HG03521 (cell line): ENCODE results near the gene NAT9.

Experiments
- ATAC-seq: cut with Tn5 transposase; IDR thresholded peaks from one replicate; pipeline ENCODE4 v1.9.1; 2021; ENCODE audit warnings: mild to moderate bottlenecking, moderate library complexity; ENCODE audit not compliant: unreplicated experiment

Gene NAT9

GRCh38 chr17:74806334-74806733 is 30.2 kb upstream of the NAT9 start:
- no peak for ATAC-seq

GRCh38 chr17:74805591-74805991 is 29.4 kb upstream of the NAT9 start:
- no peak for ATAC-seq

GRCh38 chr17:74804683-74805082 is 28.5 kb upstream of the NAT9 start:
- no peak for ATAC-seq

GRCh38 chr17:74803971-74804370 is 27.8 kb upstream of the NAT9 start:
- no peak for ATAC-seq

GRCh38 chr17:74803388-74803930 is 27.3 kb upstream of the NAT9 start:
- no peak for ATAC-seq

GRCh38 chr17:74801896-74802295 is 25.8 kb upstream of the NAT9 start:
- ATAC-seq, result no peak

GRCh38 chr17:74800531-74800930 is 24.4 kb upstream of the NAT9 start:
- no peak for ATAC-seq

GRCh38 chr17:74799097-74799496 is 23.0 kb upstream of the NAT9 start:
- no peak for ATAC-seq

- no peak for ATAC-seq
These were observed 22.1 kb upstream of the NAT9 start for GRCh38 chr17:74798239-74798707.

GRCh38 chr17:74797824-74798223 is 21.7 kb upstream of the NAT9 start:
- no peak for ATAC-seq

GRCh38 chr17:74796866-74797265 is 20.7 kb upstream of the NAT9 start:
- no peak for ATAC-seq

- no peak for ATAC-seq
These were observed 20.1 kb upstream of the NAT9 start for GRCh38 chr17:74796211-74796610.

GRCh38 chr17:74795327-74796020 is 19.3 kb upstream of the NAT9 start:
- no peak for ATAC-seq

GRCh38 chr17:74792586-74793105 is 16.5 kb upstream of the NAT9 start:
- no peak for ATAC-seq

GRCh38 chr17:74790161-74791058 is 14.3 kb upstream of the NAT9 start:
- ATAC-seq, result no peak

- no peak for ATAC-seq
These were observed 10.4 kb upstream of the NAT9 start for GRCh38 chr17:74786431-74787055.

GRCh38 chr17:74785981-74786360 is 9.8 kb upstream of the NAT9 start:
- no peak for ATAC-seq

- no peak for ATAC-seq
These were observed 9.2 kb upstream of the NAT9 start for GRCh38 chr17:74785096-74785980.

- no peak for ATAC-seq
These were observed 8.1 kb upstream of the NAT9 start for GRCh38 chr17:74784125-74784810.

GRCh38 chr17:74782571-74782970 is 6.4 kb upstream of the NAT9 start:
- ATAC-seq, result no peak
